ENCODE results near the gene ASPM. TPM values are rescaled to one million over a fixed set of nuclear protein-coding genes. Genes with fewer than 3 reads are reported as not detected.

ASPM gene
- polyA plus RNA-seq, 1 donor (not counting 4 experiments of a cell fraction or from before 2014, with no cell fraction given), result 10.0 TPM

GRCh38 chr1:197126691-197127090 lies 19.8 kb downstream of the ASPM start:
- H3K9ac ChIP-seq (ENCODE audit: control insufficient read depth, extremely low read depth, insufficient read depth, low read length), result no peak overlapping the region
- dilution Hi-C loops (cut with MboI; ENCODE audit: extremely low pct_ligation_motif_present, low sequenced_read_pairs), result no loop called here
- H3K27me3 ChIP-seq (ENCODE audit: control insufficient read depth, extremely low read depth, insufficient read depth, low read length), result no peaks in the 10 kb centered on the region
- no peak for TF ChIP-seq CTCF (optimal IDR thresholded peaks at IDR 0.05 in 1 of 3, IDR thresholded peaks at IDR 0.05 in 1 of 3, conservative IDR thresholded peaks at IDR 0.05 in 1 of 3; ENCODE audit: extremely low read depth in 1 of 3, insufficient read depth in 2 of 3, low read length in 3 of 3)
- TF ChIP-seq EZH2 (IDR thresholded peaks at IDR 0.05; ENCODE audit: low read length), result no peak
- H3K79me2 ChIP-seq (ENCODE audit: control insufficient read depth, insufficient read depth, low read length), result no peaks in the 10 kb centered on the region
- peaks cover 12% of the 10 kb centered on the region for H3K4me1 ChIP-seq (ENCODE audit: control insufficient read depth, extremely low read depth, insufficient read depth, low read length)
- no peak overlapping the region for H3K4me2 ChIP-seq (ENCODE audit: control insufficient read depth, extremely low read depth, insufficient read depth, low read depth, low read length)
- no peaks in the 10 kb centered on the region for H3K9me1 ChIP-seq (ENCODE audit: control insufficient read depth, extremely low read depth, insufficient read depth, low read length)
- FAIRE-seq, result no peak
- no peaks in the 10 kb centered on the region for H3K36me3 ChIP-seq (ENCODE audit: control insufficient read depth in 2 of 2, extremely low read depth in 1 of 2, insufficient read depth in 2 of 2, low read length in 2 of 2)
- no peak overlapping the region for H2AFZ ChIP-seq (ENCODE audit: control insufficient read depth, low read length)
- DNase-seq (ENCODE audit: low read depth, low spot score), result no peak
- no peaks in the 10 kb centered on the region for H4K20me1 ChIP-seq (ENCODE audit: control insufficient read depth, extremely low read depth, insufficient read depth, low read length)
- no peak overlapping the region for H3K27ac ChIP-seq (ENCODE audit: control insufficient read depth, insufficient read depth, low read length)
- H3K4me3 ChIP-seq (ENCODE audit: control insufficient read depth in 2 of 3, extremely low read depth in 1 of 3, insufficient read depth in 2 of 3, low read depth in 1 of 3, low read length in 3 of 3), result no peak overlapping the region
- no peaks in the 10 kb centered on the region for H3K9me3 ChIP-seq (ENCODE audit: control insufficient read depth, low read depth, low read length)

GRCh38 chr1:197124376-197124775 lies 22.1 kb downstream of the ASPM start:
- no peak overlapping the region for H3K9ac ChIP-seq (ENCODE audit: control insufficient read depth, extremely low read depth, insufficient read depth, low read length)
- DNase-seq (ENCODE audit: low read depth, low spot score), result no peak
- no peaks in the 10 kb centered on the region for H4K20me1 ChIP-seq (ENCODE audit: control insufficient read depth, extremely low read depth, insufficient read depth, low read length)
- no peaks in the 10 kb centered on the region for H3K4me1 ChIP-seq (ENCODE audit: control insufficient read depth, extremely low read depth, insufficient read depth, low read length)
- H3K27ac ChIP-seq (ENCODE audit: control insufficient read depth, insufficient read depth, low read length), result no peak overlapping the region
- H3K4me3 ChIP-seq (ENCODE audit: control insufficient read depth in 2 of 3, extremely low read depth in 1 of 3, insufficient read depth in 2 of 3, low read depth in 1 of 3, low read length in 3 of 3), result no peak overlapping the region
- H3K9me1 ChIP-seq (ENCODE audit: control insufficient read depth, extremely low read depth, insufficient read depth, low read length), result no peaks in the 10 kb centered on the region
- H3K27me3 ChIP-seq (ENCODE audit: control insufficient read depth, extremely low read depth, insufficient read depth, low read length), result no peaks in the 10 kb centered on the region
- H3K79me2 ChIP-seq (ENCODE audit: control insufficient read depth, insufficient read depth, low read length), result no peaks in the 10 kb centered on the region
- no peaks in the 10 kb centered on the region for H3K36me3 ChIP-seq (ENCODE audit: control insufficient read depth in 2 of 2, extremely low read depth in 1 of 2, insufficient read depth in 2 of 2, low read length in 2 of 2)
- TF ChIP-seq EZH2 (IDR thresholded peaks at IDR 0.05; ENCODE audit: low read length), result no peak
- TF ChIP-seq CTCF (optimal IDR thresholded peaks at IDR 0.05 in 1 of 3, IDR thresholded peaks at IDR 0.05 in 1 of 3, conservative IDR thresholded peaks at IDR 0.05 in 1 of 3; ENCODE audit: extremely low read depth in 1 of 3, insufficient read depth in 2 of 3, low read length in 3 of 3), result no peak
- no peak overlapping the region for H3K4me2 ChIP-seq (ENCODE audit: control insufficient read depth, extremely low read depth, insufficient read depth, low read depth, low read length)
- H2AFZ ChIP-seq (ENCODE audit: control insufficient read depth, low read length), result no peak overlapping the region
- no peak for FAIRE-seq
- dilution Hi-C loops (cut with MboI; ENCODE audit: extremely low pct_ligation_motif_present, low sequenced_read_pairs), result no loop called here
- H3K9me3 ChIP-seq (ENCODE audit: control insufficient read depth, low read depth, low read length), result no peaks in the 10 kb centered on the region
